BLaER1 treated with 17β-estradiol and CSF1 and Interleukin-3, amounts not matched to agents 10 nM and 100 nM (cell line): Measurements from ENCODE around the gene PPP1R14C.

Source experiments
- H3K27ac ChIP-seq, 11 experiments: shearing (Covaris generic); formaldehyde crosslinking; 2 replicates each; pipeline ENCODE4 v1.8.1; 2022
- H3K27me3 ChIP-seq, 11 experiments: shearing (Covaris generic); formaldehyde crosslinking; 2 replicates each; pipeline ENCODE4 v1.8.1; 2022
- H3K36me3 ChIP-seq, 11 experiments: shearing (Covaris generic); formaldehyde crosslinking; 2 replicates each; pipeline ENCODE4 v1.8.1; 2022
- H3K4me1 ChIP-seq, 10 experiments: shearing (Covaris generic); formaldehyde crosslinking; 2 replicates each; pipeline ENCODE4 v1.8.1; 2022
- H3K4me2 ChIP-seq, 11 experiments: shearing (Covaris generic); formaldehyde crosslinking; 2 replicates each; pipeline ENCODE4 v1.8.1; 2022
- H3K4me3 ChIP-seq, 10 experiments: shearing (Covaris generic); formaldehyde crosslinking; 2 replicates each; pipeline ENCODE4 v1.8.1; 2022
- H3K9ac ChIP-seq, 11 experiments: shearing (Covaris generic); formaldehyde crosslinking; 2 replicates each; pipeline ENCODE4 v1.8.1; 2022
- H3K9me3 ChIP-seq, 11 experiments: shearing (Covaris generic); formaldehyde crosslinking; replicated peaks in 1 of 11; 2 replicates each; pipeline ENCODE4 v1.8.1; 2022
- H4K20me1 ChIP-seq, 11 experiments: shearing (Covaris generic); formaldehyde crosslinking; 2 replicates each; pipeline ENCODE4 v1.8.1; 2022
- Cebpa-rat ChIP-seq, 11 experiments: shearing (Covaris generic); IDR thresholded peaks; 2 replicates each; pipeline ENCODE4 v1.8.1; 2022

PPP1R14C gene

GRCh38 chr6:150201285-150201684 is 58.4 kb downstream of the PPP1R14C start:
- peaks cover 0 to 6% (median 0%) of the 10 kb centered on the region in 11 experiments; a peak in 2 of 22 replicates for H4K20me1 ChIP-seq
- H3K27me3 ChIP-seq: peaks cover 0 to 21% (median 0%) of the 10 kb centered on the region in 11 experiments; a peak in 5 of 22 replicates
- H3K4me1 ChIP-seq: peaks cover 23 to 51% (median 42%) of the 10 kb centered on the region in 10 experiments
- no peak for TF ChIP-seq Cebpa-rat (IDR thresholded peaks at IDR 0.05)
- H3K27ac ChIP-seq: no peak overlapping the region
- no peak overlapping the region for H3K9ac ChIP-seq
- no peaks in the 10 kb centered on the region for H3K36me3 ChIP-seq
- no peaks in the 10 kb centered on the region for H3K9me3 ChIP-seq
- no peak overlapping the region for H3K4me2 ChIP-seq
- H3K4me3 ChIP-seq: no peak overlapping the region

- H3K27ac ChIP-seq: no peak overlapping the region
Measured at GRCh38 chr6:150201772-150202329, 59.0 kb downstream of the PPP1R14C start.

DNA sequence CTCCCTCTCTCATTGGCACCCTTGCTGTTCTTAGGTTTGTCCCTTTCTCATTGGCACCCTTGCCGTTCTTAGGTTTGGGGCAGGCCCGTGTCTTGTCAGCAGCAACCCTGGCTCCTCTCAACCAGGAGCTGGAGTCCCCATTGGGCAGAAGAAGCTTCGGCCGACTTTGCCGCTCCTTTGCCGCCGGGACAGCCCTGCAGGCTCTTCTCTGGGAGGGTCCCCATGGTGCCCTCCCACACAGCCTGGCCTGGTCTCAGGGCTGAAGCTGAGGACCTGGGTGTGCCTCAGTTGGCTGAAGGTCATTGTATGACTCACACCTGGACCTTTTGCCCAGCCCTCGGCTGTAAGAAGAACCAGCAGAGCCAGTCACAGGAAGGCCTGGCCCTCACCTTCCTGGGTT is 59.6 kb downstream of the PPP1R14C start:
- H3K4me3 ChIP-seq: no peak overlapping the region
- no peak overlapping the region for H3K9ac ChIP-seq
- H3K4me2 ChIP-seq: peak overlapping the region in 7 of 11 experiments; percentile 19 to 94 (median 86); a peak in 10 of 22 replicates
- H4K20me1 ChIP-seq: peaks cover 0 to 6% (median 0%) of the 10 kb centered on the region in 11 experiments; a peak in 2 of 22 replicates
- no peak for TF ChIP-seq Cebpa-rat (IDR thresholded peaks at IDR 0.05)
- H3K4me1 ChIP-seq: peaks cover 23 to 56% (median 43%) of the 10 kb centered on the region in 10 experiments
- no peaks in the 10 kb centered on the region for H3K36me3 ChIP-seq
- no peak overlapping the region for H3K27ac ChIP-seq
- no peaks in the 10 kb centered on the region for H3K9me3 ChIP-seq
- H3K27me3 ChIP-seq: peaks cover 0 to 21% (median 0%) of the 10 kb centered on the region in 11 experiments; a peak in 5 of 22 replicates

More at GRCh38 chr6:150201772-150202329, 59.0 kb downstream of the PPP1R14C start:
- no peaks in the 10 kb centered on the region for H3K36me3 ChIP-seq
- H3K4me2 ChIP-seq: peak overlapping the region in 4 of 11 experiments; percentile 19 to 94 (median 88); a peak in 2 of 22 replicates
- peaks cover 0 to 21% (median 0%) of the 10 kb centered on the region in 11 experiments; a peak in 5 of 22 replicates for H3K27me3 ChIP-seq
- no peak overlapping the region for H3K4me3 ChIP-seq
- H4K20me1 ChIP-seq: peaks cover 0 to 6% (median 0%) of the 10 kb centered on the region in 11 experiments; a peak in 2 of 22 replicates
- no peak for TF ChIP-seq Cebpa-rat (IDR thresholded peaks at IDR 0.05)
- H3K9me3 ChIP-seq: no peaks in the 10 kb centered on the region
- no peak overlapping the region for H3K9ac ChIP-seq
- H3K4me1 ChIP-seq: peaks cover 23 to 51% (median 43%) of the 10 kb centered on the region in 10 experiments

- H3K27me3 ChIP-seq: peaks cover 0 to 21% (median 0%) of the 10 kb centered on the region in 11 experiments; a peak in 5 of 22 replicates
- H3K4me1 ChIP-seq: peaks cover 23 to 62% (median 47%) of the 10 kb centered on the region in 10 experiments
- H3K4me3 ChIP-seq: no peak overlapping the region
- H3K9ac ChIP-seq: no peak overlapping the region
- H3K4me2 ChIP-seq: peak overlapping the region in 9 of 11 experiments; percentile 79 to 94 (median 88); a peak in 16 of 22 replicates
- no peaks in the 10 kb centered on the region for H3K36me3 ChIP-seq
- H4K20me1 ChIP-seq: peaks cover 0 to 6% (median 0%) of the 10 kb centered on the region in 11 experiments; a peak in 2 of 22 replicates
- no peak overlapping the region for H3K27ac ChIP-seq
- TF ChIP-seq Cebpa-rat (IDR thresholded peaks at IDR 0.05): no peak
- H3K9me3 ChIP-seq: no peaks in the 10 kb centered on the region
Measured at GRCh38 chr6:150202934-150203333, 60.1 kb downstream of the PPP1R14C start.

- Histone ChIP-seq H3K4me3 (no peak overlapping the region), H3K4me1 (peaks cover 23 to 66% (median 51%) of the 10 kb centered on the region in 10 experiments), H3K4me2 (peak overlapping the region in 9 of 11 experiments; percentile 79 to 94 (median 88); a peak in 18 of 22 replicates), H3K27ac (no peak overlapping the region), H3K36me3 (no peaks in the 10 kb centered on the region), H3K27me3 (peaks cover 0 to 21% (median 0%) of the 10 kb centered on the region in 11 experiments; a peak in 5 of 22 replicates), H3K9ac (no peak overlapping the region), H4K20me1 (peaks cover 0 to 6% (median 0%) of the 10 kb centered on the region in 11 experiments; a peak in 2 of 22 replicates), H3K9me3 (no peaks in the 10 kb centered on the region)
- no peak for TF ChIP-seq Cebpa-rat (IDR thresholded peaks at IDR 0.05)
Measured at GRCh38 chr6:150203378-150203777, 60.5 kb downstream of the PPP1R14C start.

- Histone ChIP-seq H3K27me3 (peaks cover 0 to 21% (median 0%) of the 10 kb centered on the region in 11 experiments; a peak in 5 of 22 replicates), H3K4me3 (peak overlapping the region; percentile 10 to 51 (median 41); a peak in 16 of 20 replicates), H3K9me3 (no peaks in the 10 kb centered on the region), H3K4me1 (peaks cover 23 to 72% (median 57%) of the 10 kb centered on the region in 10 experiments), H3K4me2 (peak overlapping the region; percentile 79 to 94 (median 86)), H3K9ac (peak overlapping the region in 9 of 11 experiments; percentile 29 to 71 (median 52); a peak in 11 of 22 replicates), H3K27ac (peak overlapping the region in 9 of 11 experiments; percentile 6 to 75 (median 55); a peak in 11 of 22 replicates), H3K36me3 (no peaks in the 10 kb centered on the region), H4K20me1 (peaks cover 0 to 6% (median 0%) of the 10 kb centered on the region in 11 experiments; a peak in 2 of 22 replicates)
- TF ChIP-seq Cebpa-rat (IDR thresholded peaks at IDR 0.05): no peak
Measured at GRCh38 chr6:150203871-150204545, 61.2 kb downstream of the PPP1R14C start.

GRCh38 chr6:150204705-150205472 is 62.0 kb downstream of the PPP1R14C start:
- Histone ChIP-seq H3K4me3 (peak overlapping the region; percentile 10 to 51 (median 41); a peak in 16 of 20 replicates), H4K20me1 (peaks cover 0 to 6% (median 0%) of the 10 kb centered on the region in 11 experiments; a peak in 2 of 22 replicates), H3K9me3 (no peaks in the 10 kb centered on the region), H3K9ac (peak overlapping the region in 10 of 11 experiments; percentile 20 to 71 (median 49); a peak in 19 of 22 replicates), H3K4me2 (peak overlapping the region; percentile 79 to 94 (median 86)), H3K27ac (peak overlapping the region in 9 of 11 experiments; percentile 28 to 75 (median 60); a peak in 18 of 22 replicates), H3K36me3 (no peaks in the 10 kb centered on the region), H3K27me3 (peaks cover 0 to 21% (median 0%) of the 10 kb centered on the region in 11 experiments; a peak in 5 of 22 replicates), H3K4me1 (peaks cover 23 to 74% (median 58%) of the 10 kb centered on the region in 10 experiments)
- TF ChIP-seq Cebpa-rat (IDR thresholded peaks at IDR 0.05): no peak

DNA sequence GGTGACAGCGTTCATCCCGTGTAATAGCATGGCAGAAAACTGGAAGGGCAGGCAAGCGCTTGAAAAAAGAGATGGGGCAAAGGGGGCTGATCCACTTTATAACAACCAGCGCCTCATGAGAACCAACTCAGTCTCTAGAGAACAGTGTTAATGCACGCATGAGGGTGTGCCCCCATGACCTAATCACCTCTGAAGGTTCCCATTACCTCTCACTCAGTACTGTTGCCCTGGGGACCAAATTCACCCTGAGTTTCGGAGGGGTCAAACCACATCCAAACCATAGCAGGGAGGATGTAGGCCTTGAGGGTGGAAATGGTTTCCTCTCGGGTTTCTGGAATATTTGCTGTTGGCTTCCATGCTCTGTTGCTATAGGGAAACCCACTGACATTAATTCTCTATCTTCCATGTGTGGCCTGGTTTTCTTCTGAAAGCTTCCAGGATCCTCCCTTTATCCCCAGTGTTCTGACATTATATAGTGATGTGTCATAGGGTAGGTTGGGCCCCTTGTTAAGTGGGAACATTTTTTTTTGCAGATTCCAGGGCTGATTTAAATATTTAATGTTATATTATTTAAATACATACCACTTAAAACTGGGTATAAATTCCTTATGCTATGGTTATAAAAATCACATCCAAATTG is 65.2 kb downstream of the PPP1R14C start:
- Histone ChIP-seq H3K27me3 (peaks cover 0 to 21% (median 0%) of the 10 kb centered on the region in 11 experiments; a peak in 5 of 22 replicates), H3K36me3 (no peaks in the 10 kb centered on the region), H4K20me1 (peaks cover 0 to 5% (median 0%) of the 10 kb centered on the region in 11 experiments; a peak in 1 of 22 replicates), H3K4me1 (peaks cover 23 to 76% (median 64%) of the 10 kb centered on the region in 10 experiments), H3K27ac (no peak overlapping the region), H3K4me3 (no peak overlapping the region), H3K9me3 (no peaks in the 10 kb centered on the region), H3K4me2 (peak overlapping the region in 10 of 11 experiments; percentile 21 to 88 (median 51); a peak in 18 of 22 replicates), H3K9ac (no peak overlapping the region)
- TF ChIP-seq Cebpa-rat (IDR thresholded peaks at IDR 0.05): no peak
